Activated CD8-positive, alpha-beta memory T cell treated with anti-CD3 and anti-CD28 coated beads, Interleukin-2, amount 50 U/mL, for 4 hours (primary cell): Measurements from ENCODE around the gene GNGT1.
A peak's percentile ranks its signal among the peaks of the same experiment; 100 is the strongest.
"Not testable (repeated sequence)": the region's sequence is repeated elsewhere in the genome, so short reads cannot be mapped to it uniquely, and the experiment has no call there.

Source experiments
- DNase-seq: peaks from one replicate; pipeline ENCODE4 v3.0.0-alpha.2; 2020

The GNGT1 gene

DNA sequence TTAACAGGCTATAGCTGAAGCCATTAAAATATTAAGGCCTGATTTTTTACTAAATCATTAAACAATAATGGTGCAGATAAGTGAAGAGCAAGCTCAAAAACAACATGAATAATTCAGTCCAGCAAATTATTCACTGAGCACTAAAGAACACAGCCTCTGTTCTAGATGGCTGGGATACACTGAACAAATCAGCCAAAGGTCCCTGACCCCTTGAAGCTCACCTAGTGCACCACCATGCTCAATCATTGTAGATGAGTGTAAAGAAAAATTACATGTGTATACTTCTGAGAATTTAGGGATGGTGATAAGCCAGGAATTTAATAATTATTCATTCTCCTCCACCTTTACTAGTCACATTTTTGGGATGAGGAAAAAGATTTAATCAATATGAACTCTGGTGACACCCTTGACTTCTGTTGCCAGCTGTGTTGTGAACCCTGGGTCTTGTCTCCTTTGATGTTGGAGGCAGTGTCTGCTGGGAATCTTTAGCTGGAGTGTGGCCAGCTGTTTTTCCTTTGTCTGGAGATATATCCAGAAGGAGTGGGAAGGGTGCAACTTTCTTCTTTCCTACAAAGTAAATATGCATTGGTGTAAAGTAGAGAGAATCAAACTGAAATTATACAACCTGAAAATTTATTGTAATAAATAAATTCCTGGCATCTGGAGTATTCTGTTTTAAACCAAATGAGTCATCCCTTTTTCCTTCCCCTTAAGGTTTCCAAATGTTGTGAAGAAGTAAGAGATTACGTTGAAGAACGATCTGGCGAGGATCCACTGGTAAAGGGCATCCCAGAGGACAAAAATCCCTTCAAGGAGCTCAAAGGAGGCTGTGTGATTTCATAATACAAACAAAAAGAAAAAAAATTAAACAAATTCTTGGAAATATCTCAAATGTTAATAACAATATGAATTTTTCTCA, 4.0 kb downstream of the GNGT1 start:
- DNase-seq, result no peak

DNA sequence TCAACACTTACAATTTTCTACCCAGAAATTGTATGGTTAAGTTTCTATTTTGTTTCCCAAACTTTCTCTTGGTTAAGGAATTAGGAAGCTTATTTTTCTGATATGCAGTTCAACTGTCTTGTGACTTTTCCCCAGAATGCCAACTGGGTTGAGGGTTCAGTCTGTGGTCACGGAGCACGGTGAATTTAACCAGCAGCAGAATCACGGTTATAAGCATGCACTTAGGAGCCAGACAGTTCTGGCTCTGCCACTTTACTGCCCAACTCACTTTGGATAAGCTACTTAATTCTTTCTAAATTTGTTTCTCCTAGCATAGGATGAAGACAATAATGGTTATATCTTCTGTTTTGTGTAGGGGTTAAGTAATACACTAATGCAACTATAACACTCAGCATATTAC, 4.9 kb downstream of the GNGT1 start:
- DNase-seq, result not testable (repeated sequence)

DNA sequence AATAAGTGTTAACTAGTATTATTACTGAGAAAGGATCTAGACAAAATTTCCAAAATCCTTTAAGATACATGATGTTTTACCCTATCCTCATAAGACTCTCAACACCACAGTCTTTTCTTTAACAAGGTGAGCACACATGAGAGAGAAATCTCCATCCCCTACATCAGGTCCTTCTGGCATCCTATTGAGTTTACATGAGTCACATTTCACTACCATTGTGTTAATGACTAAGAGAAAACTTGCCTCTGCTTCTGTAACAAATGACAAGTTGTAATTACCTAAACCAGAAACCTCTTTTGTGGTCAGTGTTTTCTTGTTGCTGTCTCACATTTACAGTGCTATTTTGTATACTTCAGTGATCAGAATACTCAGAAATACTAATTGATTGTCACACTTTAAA, 5.3 kb downstream of the GNGT1 start:
- not testable (repeated sequence) for DNase-seq

DNA sequence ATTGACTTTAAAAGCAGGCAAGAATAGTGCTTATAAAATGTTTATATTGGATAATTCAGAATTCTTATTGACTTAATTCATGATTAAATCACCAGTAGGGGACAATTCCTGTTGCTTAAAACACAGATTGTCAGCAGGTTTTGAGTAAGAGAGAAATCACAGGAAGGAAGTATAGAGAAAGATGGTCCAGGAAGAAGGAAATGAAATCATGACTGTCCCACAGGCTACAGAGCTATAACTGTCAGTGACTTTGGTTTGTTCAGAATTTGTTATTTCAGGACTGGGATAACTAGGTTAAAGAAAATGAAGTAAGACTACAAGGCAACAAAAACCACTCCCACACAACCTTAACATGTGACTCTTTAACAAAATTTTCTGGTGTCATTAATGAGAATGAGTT, 6.8 kb downstream of the GNGT1 start:
- no peak for DNase-seq

DNA sequence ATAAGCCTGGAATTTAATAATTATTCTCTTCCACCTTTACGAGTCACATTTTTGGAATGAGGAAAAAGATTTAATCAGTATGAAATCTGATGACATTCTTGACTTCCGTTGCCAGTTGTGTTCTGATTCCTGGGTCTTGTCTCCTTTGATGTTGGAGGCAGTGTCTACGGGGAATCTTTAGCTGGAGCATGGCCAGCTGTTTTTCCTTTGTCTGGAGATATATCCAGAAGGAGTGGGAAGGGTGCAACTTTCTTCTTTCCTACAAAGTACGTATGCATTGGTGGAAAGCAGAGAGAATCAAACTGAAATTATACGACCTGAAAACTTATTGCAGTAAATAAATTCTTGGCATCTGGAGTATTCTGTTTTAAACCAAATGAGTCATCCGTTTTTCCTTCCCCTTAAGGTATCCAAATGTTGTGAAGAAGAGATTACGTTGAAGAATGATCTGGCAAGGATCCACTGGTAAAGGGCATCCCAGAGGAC, 8.3 kb downstream of the GNGT1 start:
- DNase-seq, result no peak

DNA sequence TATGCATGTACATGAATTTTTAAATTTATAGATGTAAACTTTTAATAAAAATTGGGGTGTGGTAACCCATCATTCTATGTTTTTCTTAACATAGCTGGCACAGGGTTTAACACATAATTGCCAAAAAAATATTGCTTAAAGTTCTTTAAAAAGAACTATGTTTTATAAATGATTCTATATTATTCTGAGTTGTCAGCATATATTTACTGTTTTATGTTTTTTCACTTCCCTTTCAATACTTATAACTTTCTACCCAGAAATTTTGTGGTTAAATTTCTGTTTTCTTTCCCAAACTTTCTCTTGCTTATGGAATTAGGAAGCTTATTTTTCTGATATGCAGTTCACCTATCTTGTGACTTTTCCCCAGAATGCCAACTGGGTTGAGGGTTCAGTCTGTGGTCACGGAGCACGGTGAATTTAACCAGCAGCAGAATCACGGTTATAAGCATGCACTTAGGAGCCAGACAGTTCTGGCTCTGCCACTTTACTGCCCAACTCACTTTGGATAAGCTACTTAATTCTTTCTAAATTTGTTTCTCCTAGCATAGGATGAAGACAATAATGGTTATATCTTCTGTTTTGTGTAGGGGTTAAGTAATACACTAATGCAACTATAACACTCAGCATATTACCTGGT, 9.0 kb downstream of the GNGT1 start:
- not testable (repeated sequence) for DNase-seq

DNA sequence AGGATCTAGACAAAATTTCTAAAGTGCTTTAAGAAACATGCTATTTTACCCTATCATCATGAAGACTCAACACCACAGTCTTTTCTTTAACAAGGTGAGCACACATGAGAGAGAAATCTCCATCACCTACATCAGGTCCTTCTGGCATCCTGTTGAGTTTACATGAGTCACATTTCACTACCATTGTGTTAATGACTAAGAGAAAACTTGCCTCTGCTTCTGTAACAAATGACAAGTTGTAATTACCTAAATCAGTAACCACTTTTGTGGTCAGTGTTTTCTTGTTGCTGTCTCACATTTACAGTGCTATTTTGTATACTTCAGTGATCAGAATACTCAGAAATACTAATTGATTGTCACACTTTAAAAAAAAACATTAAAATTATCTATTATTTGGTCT, 9.5 kb downstream of the GNGT1 start:
- DNase-seq, result not testable (repeated sequence)

DNA sequence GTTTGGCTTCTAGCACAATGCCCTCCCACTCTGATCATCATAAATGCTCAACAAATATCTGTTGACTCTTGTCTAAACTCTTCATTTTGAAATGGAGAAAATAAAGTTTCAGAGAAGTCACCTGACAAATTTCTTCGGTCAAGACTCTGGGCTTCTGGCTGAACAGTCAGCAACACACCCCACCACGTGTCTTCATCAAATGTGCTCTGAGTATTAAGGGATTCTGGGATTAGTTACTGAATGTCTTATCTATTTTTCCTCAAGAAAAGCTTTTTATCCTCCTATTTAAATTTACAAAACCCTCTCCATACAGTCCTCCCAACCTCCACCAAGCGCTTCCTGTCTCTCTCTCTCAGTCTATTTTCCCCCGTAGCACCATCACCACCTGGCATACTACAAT, 9.9 kb downstream of the GNGT1 start:
- not testable (repeated sequence) for DNase-seq

DNA sequence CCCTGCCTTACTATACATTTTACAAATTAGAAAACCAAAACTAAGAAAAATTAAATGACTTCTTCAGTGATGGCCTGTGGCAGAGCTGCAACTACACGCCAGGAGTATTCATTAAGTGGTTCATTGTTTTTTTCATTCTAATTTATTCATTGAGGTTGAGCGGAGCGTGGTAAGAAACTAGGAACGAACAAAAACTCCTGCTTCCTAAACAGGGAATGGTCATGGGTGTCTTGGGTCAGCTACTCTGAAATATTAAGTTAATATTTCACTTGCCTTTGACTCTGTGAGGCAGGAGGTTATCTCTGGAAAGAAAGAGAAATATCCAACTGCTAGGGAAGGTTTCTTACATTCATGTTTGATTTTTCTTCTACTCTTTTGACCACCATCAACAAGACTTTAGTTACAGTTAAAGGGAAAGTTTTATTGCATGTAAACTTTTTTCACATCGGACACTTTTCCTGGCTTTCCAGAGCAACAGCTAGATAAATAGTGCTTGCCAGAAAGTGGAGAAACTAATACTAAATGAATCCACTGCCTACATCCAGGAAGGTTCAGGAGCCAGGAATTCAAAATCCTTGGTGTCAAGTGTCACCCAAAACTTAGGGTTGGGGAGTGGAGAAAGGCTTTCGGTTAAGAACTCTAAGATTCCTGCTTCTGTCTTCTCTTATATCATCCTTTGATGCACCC, 14.3 kb downstream of the GNGT1 start:
- DNase-seq, result no peak

DNA sequence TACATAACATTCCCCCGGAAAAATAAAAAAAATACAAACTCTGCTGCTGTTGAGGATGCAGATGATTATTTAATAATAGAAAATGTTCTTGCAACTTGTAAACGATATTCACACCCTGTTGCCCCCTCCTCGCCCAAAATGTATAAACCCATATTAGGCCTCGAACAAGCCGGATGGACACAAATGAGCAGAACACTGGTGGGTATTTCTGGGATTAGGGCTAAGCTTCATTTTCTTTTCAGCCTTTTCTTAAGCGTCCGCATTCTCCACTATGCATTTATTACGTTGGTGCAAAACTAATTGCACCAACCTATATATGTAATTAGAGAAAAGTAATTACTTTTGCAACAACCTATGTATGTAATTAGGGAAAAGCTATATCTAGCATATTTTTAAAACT, 14.8 kb downstream of the GNGT1 start:
- no peak for DNase-seq

DNA sequence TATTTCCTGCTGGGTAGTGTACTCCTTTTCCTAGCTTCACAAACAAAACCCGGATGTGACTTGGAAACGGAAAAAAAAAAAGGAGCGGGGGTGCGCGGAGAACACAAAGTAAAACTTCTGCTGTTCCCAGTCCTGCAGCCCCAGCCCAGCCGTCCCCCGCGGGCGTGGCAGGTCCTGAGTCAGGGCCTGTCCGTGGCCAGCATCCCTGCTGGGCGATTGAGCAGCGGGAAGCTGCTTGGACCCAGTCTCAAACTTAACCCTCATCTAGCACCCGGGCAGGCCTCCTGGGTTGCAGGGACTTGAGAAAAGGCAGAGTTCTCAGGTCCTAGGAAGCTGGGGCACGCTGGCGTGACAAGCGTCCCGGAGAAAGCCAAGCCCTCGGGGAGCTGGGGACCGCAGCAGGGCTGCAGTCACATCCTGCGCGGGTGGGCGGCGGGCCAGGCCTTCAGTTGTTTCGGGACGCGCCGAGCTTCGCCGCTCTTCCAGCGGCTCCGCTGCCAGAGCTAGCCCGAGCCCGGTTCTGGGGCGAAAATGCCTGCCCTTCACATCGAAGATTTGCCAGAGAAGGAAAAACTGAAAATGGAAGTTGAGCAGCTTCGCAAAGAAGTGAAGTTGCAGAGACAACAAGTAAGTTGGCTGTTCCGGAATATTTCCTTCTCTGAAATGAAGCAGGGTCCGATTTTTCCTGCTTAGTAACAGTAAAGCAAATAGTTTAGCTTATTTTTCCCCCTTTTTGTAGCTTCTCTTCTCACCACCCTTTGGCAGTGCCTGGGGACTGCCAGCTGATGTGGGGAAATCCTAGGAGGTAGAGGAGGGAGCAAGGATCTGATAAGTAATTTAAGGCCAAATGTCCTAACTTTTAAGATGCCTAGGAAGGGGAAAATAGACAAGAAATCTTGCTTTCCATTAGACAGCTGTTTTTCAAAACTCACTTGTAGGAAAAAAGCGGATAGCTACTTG, 15.5 kb downstream of the GNGT1 start, which contains the start of gene GNG11:
Gene GNG11, plus strand, starts transcription at position 129 of the 960 bp plus-strand sequence. Its CDS starts 403 bp downstream, at position 532.
- peak; percentile 15 for DNase-seq

DNA sequence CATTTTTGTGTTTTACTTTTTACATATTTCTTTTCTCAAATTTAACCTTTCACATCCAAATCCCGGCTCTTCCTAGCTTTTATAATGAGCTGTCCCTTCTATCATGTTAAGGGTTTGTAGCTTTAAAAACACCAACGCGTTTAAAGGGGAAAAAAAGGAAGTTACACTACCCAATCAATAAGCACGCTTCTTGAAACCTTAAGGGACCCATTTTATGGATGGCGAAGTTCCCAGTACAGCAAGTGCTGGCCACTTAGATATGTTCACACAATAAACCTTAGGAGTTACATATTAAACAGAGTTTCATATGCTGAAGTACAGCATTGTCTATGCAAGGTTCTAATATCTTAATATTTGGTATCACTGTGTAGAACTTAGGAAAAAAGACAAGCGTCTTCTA, 16.9 kb downstream of the GNGT1 start:
- no peak for DNase-seq

DNA sequence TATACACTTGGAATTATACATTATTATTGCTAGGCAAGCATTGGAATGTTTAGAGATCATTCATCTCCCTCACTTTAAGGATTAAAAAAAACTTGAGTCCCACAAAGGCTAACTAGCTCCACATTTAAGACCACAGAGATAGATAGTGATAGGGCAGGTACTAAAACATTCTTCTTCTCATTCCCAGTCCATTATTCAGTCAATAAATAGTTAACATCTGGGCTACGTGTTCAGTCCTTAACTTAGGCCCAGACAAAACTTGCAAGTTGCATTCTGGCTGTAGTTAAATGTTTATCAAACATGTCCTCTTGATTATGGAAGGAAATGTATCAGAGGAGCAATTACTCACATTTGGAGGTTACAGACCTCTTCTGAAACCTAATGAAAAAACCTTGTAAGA, 17.6 kb downstream of the GNGT1 start:
- DNase-seq, result no peak

DNA sequence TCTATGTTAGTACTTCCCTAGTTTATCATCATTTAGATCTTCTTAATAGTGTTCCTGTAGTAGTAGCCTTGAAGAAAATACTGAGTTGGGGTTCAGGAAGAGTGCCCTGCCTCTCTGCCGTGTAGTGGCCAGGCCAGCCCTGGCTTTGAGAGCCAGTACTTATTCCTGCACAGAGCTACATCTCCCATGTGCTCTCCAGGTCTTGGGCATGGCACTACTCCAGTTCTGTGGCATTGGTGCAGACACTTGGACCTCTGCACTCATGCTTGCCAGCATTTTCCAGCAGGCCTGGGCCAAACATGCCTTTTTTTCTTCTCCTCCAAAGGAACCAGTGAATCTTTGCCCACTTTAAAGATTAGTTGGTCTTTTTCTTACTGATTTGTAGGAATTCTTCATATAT, 20.4 kb downstream of the GNGT1 start:
- DNase-seq, result no peak

DNA sequence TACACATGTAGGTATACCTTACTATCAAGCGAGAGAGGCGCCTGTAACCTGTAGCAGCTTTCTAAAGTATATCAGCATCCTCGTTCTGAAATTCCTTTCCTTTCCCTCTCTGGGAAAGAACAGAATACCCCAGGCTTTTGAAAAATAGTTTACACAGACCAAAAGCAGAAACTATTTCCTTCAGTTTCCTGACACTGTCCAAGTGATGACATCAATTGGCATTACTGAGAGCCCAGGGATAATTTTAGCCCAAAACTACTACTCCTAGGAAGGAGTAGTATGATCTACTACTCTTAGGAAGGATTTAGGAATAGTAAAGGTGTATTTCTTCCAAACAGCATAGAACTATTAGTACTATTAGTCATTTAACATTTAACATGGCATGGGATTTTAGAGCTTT, 21.2 kb downstream of the GNGT1 start:
- no peak for DNase-seq

DNA sequence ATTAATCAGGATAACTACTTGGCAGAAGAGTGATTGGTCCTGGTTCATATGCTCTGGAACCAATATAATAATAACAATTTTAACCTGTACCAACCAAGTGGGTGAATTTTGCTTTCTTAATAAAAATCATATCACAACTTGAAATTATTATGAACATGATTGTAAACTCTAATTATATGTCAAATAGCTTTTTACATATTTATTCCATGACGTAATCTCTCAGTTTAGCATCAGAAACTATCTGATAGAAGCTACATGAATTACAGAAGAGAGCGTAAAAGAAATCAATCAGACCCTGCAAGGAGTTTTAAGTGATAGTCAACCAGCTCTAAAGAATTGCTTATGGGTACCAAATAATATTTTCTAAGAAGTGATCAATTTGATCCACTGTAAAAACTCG, 25.3 kb downstream of the GNGT1 start:
- DNase-seq, result no peak

DNA sequence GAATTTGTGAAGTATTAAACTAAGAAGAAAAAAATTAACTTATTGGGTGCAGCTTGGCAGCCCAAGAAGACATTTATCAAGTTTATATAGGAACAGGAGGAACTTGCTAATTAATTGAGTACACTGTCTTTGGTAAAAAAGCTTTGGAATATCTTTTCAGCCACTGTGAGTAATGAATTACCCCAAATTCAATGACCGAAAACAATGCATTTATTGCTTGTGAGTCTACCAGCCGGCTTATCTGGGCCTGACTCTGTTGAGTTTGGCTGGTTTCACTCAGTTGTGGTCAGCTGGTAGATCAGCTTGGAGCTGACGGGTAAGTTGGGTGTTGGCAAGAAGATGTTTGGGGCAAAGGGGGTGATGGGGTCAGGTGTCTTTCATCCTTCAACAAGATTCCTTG, 26.8 kb downstream of the GNGT1 start:
- no peak for DNase-seq

DNA sequence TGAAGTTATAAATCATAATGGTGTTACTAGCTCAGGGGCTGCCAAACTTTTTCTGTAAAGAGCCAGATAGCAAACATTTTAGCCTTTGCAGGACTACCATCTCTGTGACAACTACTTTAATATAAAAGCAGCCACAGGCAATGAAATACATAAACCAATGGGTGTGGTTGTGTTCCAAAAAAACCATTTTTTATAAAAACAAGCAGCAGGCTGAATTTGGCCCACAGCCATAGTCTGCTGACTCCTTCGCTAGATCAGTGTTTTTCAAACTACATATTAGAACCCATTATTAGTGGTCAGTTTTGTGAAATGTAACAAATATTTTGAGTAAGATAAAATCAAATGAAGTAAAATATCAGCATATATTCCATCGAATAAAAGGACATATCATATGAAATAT, 28.7 kb downstream of the GNGT1 start:
- no peak for DNase-seq

DNA sequence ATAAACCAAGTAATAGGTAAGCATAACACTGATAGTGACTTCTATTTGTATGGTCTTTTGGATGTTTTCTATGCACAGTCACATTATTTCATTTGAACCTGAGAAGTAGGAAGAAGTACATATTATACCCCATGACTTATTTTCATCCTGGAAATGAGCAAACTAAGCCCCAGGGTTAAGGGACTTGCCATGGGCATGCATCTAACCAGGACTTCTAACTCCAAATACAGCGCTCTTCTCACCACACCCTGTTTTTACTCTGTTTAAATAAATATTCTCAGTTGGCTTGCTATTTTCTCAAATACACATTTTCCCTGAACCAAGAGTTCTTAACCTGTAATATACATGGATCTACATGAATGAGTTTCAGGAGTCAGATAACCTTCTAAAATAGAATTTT, 31.5 kb downstream of the GNGT1 start:
- DNase-seq, result no peak

DNA sequence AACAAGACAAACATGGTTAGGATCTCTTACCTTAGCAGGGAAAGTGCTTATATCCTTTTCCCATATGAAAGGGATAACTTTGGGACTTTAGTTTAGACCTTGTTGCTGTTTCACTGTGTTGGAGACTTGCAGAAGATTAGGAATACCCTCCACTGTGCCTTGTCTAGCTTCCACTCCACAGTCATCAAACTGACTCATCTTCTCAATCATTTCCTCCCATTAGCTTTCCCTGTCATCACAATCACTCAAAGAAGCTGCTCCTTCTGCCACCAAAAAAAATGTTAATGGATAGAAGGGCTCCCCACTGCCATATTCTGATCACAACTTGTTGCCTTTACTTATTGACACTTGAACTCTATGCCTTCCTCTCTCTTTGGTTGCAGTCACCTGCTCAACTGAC, 31.9 kb downstream of the GNGT1 start:
- no peak for DNase-seq

DNA sequence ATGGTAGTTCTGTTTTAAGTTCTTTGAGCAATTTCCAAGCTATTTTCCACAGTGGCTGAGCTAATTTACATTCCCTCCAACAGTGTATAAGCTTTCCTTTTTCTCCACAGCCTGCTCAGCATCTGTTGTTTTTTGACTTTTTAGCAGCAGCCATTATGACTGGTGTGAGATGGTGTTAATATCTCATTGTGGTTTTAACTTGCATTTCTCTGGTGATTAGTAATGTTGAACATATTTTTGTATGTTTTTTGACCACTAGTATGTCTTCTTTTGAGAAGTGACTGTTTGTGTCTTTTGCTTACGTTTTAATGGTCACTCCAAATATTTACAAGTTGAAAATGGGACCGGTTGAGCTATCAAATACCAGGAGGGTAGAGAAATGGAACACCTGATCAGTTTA, 35.6 kb downstream of the GNGT1 start:
- no peak for DNase-seq

DNA sequence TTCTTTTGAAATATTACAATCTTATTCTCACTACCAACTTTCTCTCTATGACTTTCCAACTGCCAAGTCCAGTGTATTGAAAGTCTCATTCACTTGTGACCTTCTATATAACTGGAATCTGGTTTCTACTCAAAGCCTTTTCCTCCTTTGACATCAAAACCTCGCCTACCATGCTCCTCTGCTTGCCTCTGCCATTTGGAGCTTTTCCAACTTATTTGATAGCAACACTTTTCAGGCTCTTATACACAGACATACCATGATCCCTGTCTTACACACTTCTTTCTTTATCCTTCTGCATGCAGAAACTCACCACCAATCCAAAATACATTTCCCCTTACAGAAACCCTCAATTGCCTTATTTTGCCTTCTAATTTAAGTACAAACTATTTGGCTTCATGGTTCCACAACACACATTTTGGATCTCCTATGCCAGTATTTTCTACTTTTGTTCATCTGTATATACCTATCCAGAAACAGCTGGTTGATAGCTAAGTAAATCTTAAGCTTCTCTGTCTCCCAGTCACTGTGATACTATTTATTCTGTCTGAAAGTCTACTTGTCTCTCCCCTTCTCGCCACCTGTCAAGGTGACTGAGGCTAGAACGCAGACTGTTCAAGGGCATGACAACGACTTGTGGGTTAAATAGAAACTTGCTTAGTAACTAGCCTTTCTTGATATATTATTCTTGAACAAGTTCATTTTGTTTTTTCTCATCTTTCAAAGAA, 37.6 kb downstream of the GNGT1 start:
- DNase-seq, result no peak
